Measurements from ENCODE around the gene P2RY10. TPM values are rescaled to one million over a fixed set of nuclear protein-coding genes. Genes with fewer than 3 reads are reported as not detected.
"Not testable (repeated sequence)": the region's sequence is repeated elsewhere in the genome, so short reads cannot be mapped to it uniquely, and the experiment has no call there.

Gene P2RY10
- total RNA-seq, 1 donor from 2014 or later = not detected

DNA sequence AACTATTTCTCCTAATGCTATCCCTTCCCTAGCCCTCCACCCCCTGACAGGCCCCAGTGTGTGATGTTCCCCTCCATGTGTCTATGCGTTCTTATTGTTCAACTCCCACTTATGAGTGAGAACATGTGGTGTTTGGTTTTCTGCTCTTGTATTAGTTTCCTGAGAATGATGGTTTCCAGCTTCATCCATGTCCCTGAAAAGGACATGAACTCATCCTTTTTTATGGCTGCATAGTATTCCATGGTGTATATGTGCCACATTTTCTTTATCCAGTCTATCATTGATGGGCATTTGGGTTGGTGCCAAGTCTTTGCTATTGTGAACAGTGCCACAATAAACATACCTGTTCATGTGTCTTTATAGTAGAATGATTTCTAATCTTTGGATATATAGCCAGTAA is 62.3 kb downstream of the P2RY10 start:
- ATAC-seq; intact Hi-C loops (cut with DNase I); DNase-seq (ENCODE audit: missing footprints): not testable (repeated sequence)

Small RNA genes within 50 kb of the gene (microRNA-seq; reads per million reads assigned to microRNA genes)
- not detected for gene MIR4328

Other genes starting within 250 kb of the P2RY10 start
- 0.22 TPM for gene LPAR4, start 197.7 kb upstream of the P2RY10 start, total RNA-seq
- 0.05 TPM for gene GPR174, start 199.3 kb downstream of the P2RY10 start, total RNA-seq

Data from Right ventricle myocardium inferior (tissue), 1 donor.